Stimulated activated CD4-positive, alpha-beta T cell treated with anti-CD3 and anti-CD28 coated beads, Interleukin-4, amount 100 ng/mL, for 1 hour (primary cell): Measurements from ENCODE around the gene CYP21A2.

ENCODE experiments used
- DNase-seq: peaks from one replicate; pipeline ENCODE4 v3.0.0-alpha.2; 2020

The CYP21A2 gene

GRCh38 chr6:32083812-32084768 lies 45.9 kb downstream of the CYP21A2 start:
- DNase-seq: no peak

GRCh38 chr6:32084780-32085179 lies 46.6 kb downstream of the CYP21A2 start:
- DNase-seq: no peak

GRCh38 chr6:32085759-32086459 lies 47.7 kb downstream of the CYP21A2 start:
- no peak for DNase-seq

DNA sequence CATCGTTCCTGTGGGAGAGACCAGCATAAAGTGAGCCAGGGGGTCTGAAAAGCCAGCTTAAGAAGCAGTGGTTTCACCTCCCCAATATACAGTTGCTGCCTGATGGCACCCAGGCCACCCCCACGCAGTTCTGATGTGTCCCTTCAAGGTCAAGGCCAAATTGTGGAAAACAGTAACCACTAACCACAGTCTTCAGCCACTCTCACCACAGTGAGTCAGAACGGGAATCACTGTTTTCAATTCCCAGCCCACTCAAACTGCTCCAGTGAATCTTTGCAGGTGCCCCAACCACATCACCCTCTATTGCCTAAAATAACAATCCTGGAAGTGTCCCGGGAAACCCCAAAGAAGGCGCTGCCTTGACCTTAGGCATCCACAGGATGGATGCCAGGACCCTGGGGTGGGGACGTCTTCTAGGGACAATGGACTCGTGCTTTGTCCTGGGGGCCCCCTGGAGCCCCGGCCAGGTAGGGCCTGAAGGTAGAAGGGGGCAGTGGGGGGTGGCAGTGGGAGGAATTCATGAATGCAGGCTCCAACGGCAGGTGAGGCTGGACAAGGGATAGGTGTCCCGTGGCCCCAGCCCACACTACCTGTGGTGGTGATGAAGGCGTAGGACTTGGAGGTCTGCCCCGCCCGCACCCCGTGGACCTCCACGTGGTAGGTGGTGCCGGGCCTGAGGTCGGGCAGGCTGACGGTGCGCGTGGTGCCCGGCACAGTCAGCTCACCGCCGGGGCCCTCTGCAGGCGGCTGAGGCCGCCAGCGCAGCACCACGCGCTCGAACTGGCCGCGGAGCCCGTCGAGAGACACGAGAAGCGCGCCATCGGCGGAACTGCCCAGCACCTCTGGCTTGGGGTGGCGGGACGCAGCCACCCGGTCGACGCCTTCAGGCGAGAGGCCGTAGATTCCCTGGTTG lies 48.7 kb downstream of the CYP21A2 start:
- no peak for DNase-seq

GRCh38 chr6:32087574-32088486 lies 49.6 kb downstream of the CYP21A2 start:
- peak; percentile 74 for DNase-seq

DNA sequence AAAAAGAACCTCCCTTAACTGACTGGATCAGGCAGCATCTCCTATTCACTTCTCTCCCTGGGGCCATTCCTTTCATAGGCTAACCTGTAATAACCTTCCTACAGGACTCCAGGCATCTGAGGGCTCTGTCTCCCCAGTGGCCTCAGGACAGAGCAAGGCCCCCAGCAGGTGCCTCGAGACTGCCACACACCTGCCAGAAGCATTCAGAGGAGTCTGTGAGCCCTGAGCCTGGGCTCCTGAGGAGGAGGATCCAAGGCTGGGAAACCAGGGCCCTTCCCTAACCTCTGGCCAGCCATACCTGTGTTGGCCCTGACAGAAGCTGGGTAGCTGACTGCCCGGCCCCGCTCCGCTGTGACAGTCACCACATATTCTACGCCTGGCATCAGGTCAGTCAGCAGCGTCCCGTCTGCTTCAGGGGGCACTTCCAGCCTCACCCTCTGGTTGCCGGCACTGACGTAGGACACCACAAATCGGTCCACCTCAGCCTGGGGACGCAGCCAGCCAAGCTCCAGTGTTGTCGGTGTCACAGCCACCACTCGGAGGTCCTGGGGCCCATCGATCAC lies 50.4 kb downstream of the CYP21A2 start:
- DNase-seq: no peak

GRCh38 chr6:32089082-32089828 lies 51.0 kb downstream of the CYP21A2 start:
- no peak for DNase-seq
